Mesenchymal stem cell (in vitro differentiated cells and primary cell): ENCODE measurements around the gene SPSB1.

Source experiments
- DNase-seq: peaks from one replicate; pipeline ENCODE4 v3.0.0-alpha.2; 2013
- H2AFZ ChIP-seq: one replicate; pipeline ENCODE4 v1.6.1; 2013; ENCODE audit warnings: low read depth, mild to moderate bottlenecking, control low read depth, inconsistent platforms, low read length, moderate library complexity
- H2AK5ac ChIP-seq: 2 replicates; pipeline ENCODE4 v1.6.1; 2013; ENCODE audit warnings: low read length, moderate library complexity, mild to moderate bottlenecking, inconsistent platforms; ENCODE audit not compliant: severe bottlenecking
- H2BK120ac ChIP-seq: one replicate; pipeline ENCODE4 v1.6.1; 2013; ENCODE audit warnings: low read depth, mild to moderate bottlenecking, inconsistent platforms, low read length, moderate library complexity
- H2BK12ac ChIP-seq, 2 experiments: one replicate each; pipeline ENCODE4 v1.6.1; 2013; ENCODE audit warnings: inconsistent platforms in 2 of 2, low read length in 2 of 2, mild to moderate bottlenecking in 2 of 2, moderate library complexity in 2 of 2, control low read depth in 1 of 2
- H2BK15ac ChIP-seq: one replicate; pipeline ENCODE4 v1.6.1; 2013; ENCODE audit warnings: mild to moderate bottlenecking, low read depth, inconsistent platforms; ENCODE audit not compliant: poor library complexity, severe bottlenecking
- H2BK5ac ChIP-seq: 2 replicates; pipeline ENCODE4 v1.6.1; 2013; ENCODE audit warnings: low read depth, mild to moderate bottlenecking, low read length, control low read depth, inconsistent platforms; ENCODE audit not compliant: poor library complexity, severe bottlenecking
- H3K14ac ChIP-seq, 2 experiments: one replicate each; pipeline ENCODE4 v1.6.1; 2013; ENCODE audit warnings: inconsistent platforms in 2 of 2, low read length in 2 of 2, control low read depth in 1 of 2, mild to moderate bottlenecking in 1 of 2, moderate library complexity in 1 of 2
- H3K18ac ChIP-seq, 2 experiments: one replicate each; pipeline ENCODE4 v1.6.1; 2013; ENCODE audit warnings: inconsistent platforms in 2 of 2, low read length in 2 of 2, control low read depth in 1 of 2, low read depth in 1 of 2, mild to moderate bottlenecking in 1 of 2
- H3K23ac ChIP-seq, 2 experiments: one replicate each; pipeline ENCODE4 v1.6.1; 2013; ENCODE audit warnings: inconsistent platforms in 2 of 2, low read length in 2 of 2, mild to moderate bottlenecking in 2 of 2, moderate library complexity in 2 of 2, control low read depth in 1 of 2
- H3K27ac ChIP-seq: 2 replicates; pipeline ENCODE4 v1.5.1; 2013; ENCODE audit warnings: mild to moderate bottlenecking, moderate library complexity, low read length, control low read depth, inconsistent platforms; ENCODE audit not compliant: poor library complexity, severe bottlenecking
- H3K27me3 ChIP-seq, 2 experiments: 2 replicates each; pipeline versions ENCODE4 v1.6.1 to v1.7.0; 2013; ENCODE audit warnings: low read length in 2 of 2, mild to moderate bottlenecking in 2 of 2, moderate library complexity in 2 of 2, control low read depth in 1 of 2, inconsistent platforms in 1 of 2; ENCODE audit not compliant: control insufficient read depth in 1 of 2, insufficient read depth in 1 of 2
- H3K36me3 ChIP-seq, 2 experiments: 2 replicates each; pipeline versions ENCODE4 v1.6.1 to v1.7.0; 2013; ENCODE audit warnings: low read length in 2 of 2, control low read depth in 1 of 2, inconsistent platforms in 1 of 2, low read depth in 1 of 2, mild to moderate bottlenecking in 1 of 2; ENCODE audit not compliant: insufficient read depth in 2 of 2, control insufficient read depth in 1 of 2
- H3K4ac ChIP-seq, 2 experiments: one replicate each; pipeline ENCODE4 v1.6.1; 2013; ENCODE audit warnings: inconsistent platforms in 2 of 2, low read length in 2 of 2, mild to moderate bottlenecking in 2 of 2, moderate library complexity in 2 of 2, control low read depth in 1 of 2, low read depth in 1 of 2
- H3K4me1 ChIP-seq: 2 replicates; pipeline ENCODE4 v1.6.1; 2013; ENCODE audit warnings: low read depth, low read length, control low read depth; ENCODE audit not compliant: control insufficient read depth, insufficient read depth
- H3K4me2 ChIP-seq: 2 replicates; pipeline ENCODE4 v1.6.1; 2013; ENCODE audit warnings: low read length, mild to moderate bottlenecking, inconsistent platforms; ENCODE audit not compliant: poor library complexity, severe bottlenecking
- H3K4me3 ChIP-seq, 2 experiments: 2 replicates each; pipeline versions ENCODE4 v1.5.1 to v1.7.0; 2013; ENCODE audit warnings: low read length in 2 of 2, mild to moderate bottlenecking in 2 of 2, control low read depth in 1 of 2, low read depth in 1 of 2; ENCODE audit not compliant: insufficient read depth in 1 of 2
- H3K79me1 ChIP-seq: replicated peaks from 2 replicates; pipeline ENCODE4 v1.6.1; 2013; ENCODE audit warnings: mild to moderate bottlenecking, control low read depth, low read length, inconsistent platforms; ENCODE audit not compliant: poor library complexity, severe bottlenecking
- H3K9ac ChIP-seq: 2 replicates; pipeline ENCODE4 v1.7.0; 2013; ENCODE audit warnings: mild to moderate bottlenecking, low read length, moderate library complexity
- H3K9me3 ChIP-seq: 2 replicates; pipeline ENCODE4 v1.7.0; 2013; ENCODE audit warnings: mild to moderate bottlenecking, low read length; ENCODE audit not compliant: control insufficient read depth
- H4K8ac ChIP-seq: one replicate; pipeline ENCODE4 v1.6.1; 2013; ENCODE audit warnings: inconsistent platforms, mild to moderate bottlenecking, low read length, moderate library complexity
- H4K91ac ChIP-seq: one replicate; pipeline ENCODE4 v1.6.1; 2013; ENCODE audit warnings: mild to moderate bottlenecking, low read length, inconsistent platforms
- WGBS: methylation state at CpG from one replicate; pipeline ENCODE4 v1.1.7; 2013; ENCODE audit warnings: mixed read lengths; 5-methylcytosine and 5-hydroxymethylcytosine counted together

The SPSB1 gene

DNA sequence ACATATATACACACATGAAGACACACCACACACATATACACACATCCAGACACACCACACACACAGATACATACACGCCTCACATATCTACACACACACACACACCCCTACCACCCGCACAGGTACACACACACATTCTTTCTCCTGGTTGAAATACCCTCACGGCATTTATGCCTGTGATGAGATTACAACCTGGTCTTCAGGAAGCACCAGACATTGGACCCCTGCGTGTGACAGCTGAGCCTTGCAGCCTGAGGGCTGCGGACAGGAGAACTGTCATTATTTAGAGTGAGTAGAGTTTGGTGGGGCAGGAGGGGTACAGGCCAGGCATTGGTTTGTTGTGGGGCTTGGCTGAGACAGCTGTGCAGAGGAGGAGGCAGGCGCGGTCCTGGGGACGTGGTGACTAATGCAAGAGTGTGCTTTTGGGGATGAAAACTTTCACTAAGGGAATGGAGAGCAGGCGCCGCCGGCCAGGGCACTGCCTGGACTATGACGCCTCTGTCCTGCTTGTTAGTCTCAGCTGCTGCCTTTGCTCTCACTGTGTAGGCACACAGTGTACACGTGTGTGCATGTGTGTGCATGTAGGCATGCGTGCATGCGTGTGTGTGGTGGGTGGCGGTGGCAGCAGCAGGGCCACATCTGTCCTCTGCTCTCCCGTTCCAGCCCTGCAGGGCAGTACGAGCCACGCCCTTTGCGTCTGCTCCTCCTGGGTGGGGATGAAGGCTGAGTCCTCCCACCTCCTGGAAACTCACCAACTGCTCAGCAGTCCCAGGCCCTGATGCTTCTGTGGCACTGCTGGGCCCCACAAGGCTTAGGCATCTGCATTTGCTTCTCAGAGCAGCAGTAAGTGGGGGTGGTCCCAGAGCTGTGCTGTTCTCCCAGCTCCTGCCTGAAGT is 57.6 kb downstream of the SPSB1 start:
- Histone ChIP-seq H3K9me3 (no peaks in the 10 kb centered on the region), H3K4me2 (no peak overlapping the region), H4K8ac (no peak overlapping the region), H3K4ac (no peak overlapping the region), H2BK15ac (no peak overlapping the region), H2BK5ac (no peak overlapping the region), H2BK120ac (no peak overlapping the region), H4K91ac (peak overlapping the region; percentile 3), H2AFZ (no peak overlapping the region), H3K79me1 (peaks cover 24% of the 10 kb centered on the region), H3K4me3 (peak overlapping the region in 1 of 2 experiments; percentile 39), H3K9ac (peak overlapping the region; percentile 41), H3K4me1 (peaks cover 42% of the 10 kb centered on the region), H3K14ac (peak overlapping the region in 1 of 2 experiments; percentile 97), H3K36me3 (peaks cover 29 to 50% of the 10 kb centered on the region in 2 experiments), H3K23ac (peak overlapping the region in 1 of 2 experiments; percentile 2), H2BK12ac (peak overlapping the region in 1 of 2 experiments; percentile 82), H3K27me3 (no peaks in the 10 kb centered on the region), H3K18ac (peak overlapping the region in 1 of 2 experiments; percentile 63), H3K27ac (no peak overlapping the region), H2AK5ac (no peak overlapping the region)
- WGBS: 63% methylated on average over 19 of the region's 20 CpGs
- DNase-seq: peak; percentile 82

DNA sequence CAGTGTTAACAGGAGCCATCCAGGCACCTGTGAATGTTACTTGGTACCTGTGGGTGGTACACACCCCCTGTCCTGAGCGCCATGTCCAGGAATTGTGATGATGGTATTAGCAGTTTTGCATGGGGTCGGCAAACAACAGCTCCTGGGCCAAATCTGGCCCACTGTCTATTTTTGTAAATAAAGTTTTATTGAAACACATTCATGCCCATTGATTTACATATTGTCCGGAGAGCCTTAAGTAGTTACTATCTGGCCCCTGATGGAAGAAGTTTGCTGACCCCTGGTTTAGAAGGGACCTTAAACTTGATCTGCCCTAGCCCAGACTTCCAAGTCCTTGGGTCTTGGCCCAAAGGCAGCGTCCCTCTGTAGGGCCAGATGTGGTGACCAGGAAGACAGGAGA is 58.3 kb downstream of the SPSB1 start:
- H3K23ac ChIP-seq: no peak overlapping the region
- no peak for DNase-seq
- peak overlapping the region in 1 of 2 experiments; percentile 6 for H3K18ac ChIP-seq
- peaks cover 41% of the 10 kb centered on the region for H3K4me1 ChIP-seq
- H3K9me3 ChIP-seq: no peaks in the 10 kb centered on the region
- H3K27me3 ChIP-seq: no peaks in the 10 kb centered on the region
- H3K4ac ChIP-seq: no peak overlapping the region
- H2BK5ac ChIP-seq: no peak overlapping the region
- H3K27ac ChIP-seq: no peak overlapping the region
- H3K4me3 ChIP-seq: peak overlapping the region in 1 of 2 experiments; percentile 39
- H3K79me1 ChIP-seq: peaks cover 27% of the 10 kb centered on the region
- H3K36me3 ChIP-seq: peaks cover 36 to 54% of the 10 kb centered on the region in 2 experiments
- no peak overlapping the region for H3K14ac ChIP-seq
- H2BK12ac ChIP-seq: peak overlapping the region in 1 of 2 experiments; percentile 29
- H2BK120ac ChIP-seq: no peak overlapping the region
- H4K8ac ChIP-seq: no peak overlapping the region
- no peak overlapping the region for H4K91ac ChIP-seq
- H3K4me2 ChIP-seq: no peak overlapping the region
- H2AK5ac ChIP-seq: no peak overlapping the region
- H2AFZ ChIP-seq: no peak overlapping the region
- H2BK15ac ChIP-seq: no peak overlapping the region
- WGBS: 96% methylated on average over 3 of the region's 4 CpGs
- H3K9ac ChIP-seq: peak overlapping the region; percentile 30

DNA sequence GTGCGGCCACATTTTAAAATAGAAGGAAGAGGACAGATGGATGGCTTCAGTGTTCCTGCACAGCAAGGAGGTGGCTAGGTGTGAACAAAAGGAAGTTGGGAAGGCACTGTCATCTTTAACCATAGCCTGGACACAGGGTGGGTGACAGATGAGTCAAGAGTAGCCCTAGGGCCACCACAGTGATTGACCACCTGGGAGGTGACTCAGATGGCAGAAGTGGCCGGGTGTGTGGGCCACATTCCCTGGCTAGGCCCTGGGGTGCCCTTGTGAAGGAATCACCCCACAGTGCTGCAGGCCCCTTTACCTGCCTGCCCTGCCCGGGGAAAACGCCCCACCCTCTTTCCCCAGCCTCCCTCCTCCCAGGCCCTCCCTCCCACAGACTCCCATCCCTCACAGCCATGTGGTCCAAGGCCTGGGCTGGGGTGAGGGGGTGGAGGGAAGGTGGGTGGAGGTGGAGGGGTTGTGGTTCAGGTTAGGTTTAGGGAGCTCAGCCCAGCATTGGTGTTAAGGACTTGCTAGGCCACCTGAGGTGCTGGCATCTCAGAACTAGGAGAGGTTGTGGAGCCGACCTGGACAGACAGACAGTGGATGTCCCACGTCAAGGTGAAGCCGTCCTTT is 59.1 kb downstream of the SPSB1 start:
- H3K9me3 ChIP-seq: no peaks in the 10 kb centered on the region
- H3K4me3 ChIP-seq: no peak overlapping the region
- no peak overlapping the region for H3K4me2 ChIP-seq
- H3K18ac ChIP-seq: peak overlapping the region; percentile 25 to 41
- peaks cover 39% of the 10 kb centered on the region for H3K4me1 ChIP-seq
- peak overlapping the region; percentile 60 for H2BK15ac ChIP-seq
- DNase-seq: no peak
- no peak overlapping the region for H3K4ac ChIP-seq
- no peak overlapping the region for H2BK5ac ChIP-seq
- no peak overlapping the region for H2AK5ac ChIP-seq
- no peaks in the 10 kb centered on the region for H3K27me3 ChIP-seq
- no peak overlapping the region for H3K27ac ChIP-seq
- H3K9ac ChIP-seq: no peak overlapping the region
- H3K36me3 ChIP-seq: peaks cover 41 to 58% of the 10 kb centered on the region in 2 experiments
- no peak overlapping the region for H4K8ac ChIP-seq
- no peak overlapping the region for H3K14ac ChIP-seq
- H3K23ac ChIP-seq: no peak overlapping the region
- H2AFZ ChIP-seq: no peak overlapping the region
- H2BK120ac ChIP-seq: no peak overlapping the region
- no peak overlapping the region for H4K91ac ChIP-seq
- peaks cover 29% of the 10 kb centered on the region for H3K79me1 ChIP-seq
- WGBS: 91% methylated on average over 4 of the region's 7 CpGs
- peak overlapping the region in 1 of 2 experiments; percentile 10 for H2BK12ac ChIP-seq
